Measurements from ENCODE around the gene DLGAP4. TPM values are rescaled to one million over a fixed set of nuclear protein-coding genes. Genes with fewer than 3 reads are reported as not detected.

The DLGAP4 gene
- total and polyA plus RNA-seq, 12 donors = 34.0 to 74.4 (median 55.6) TPM

DNA sequence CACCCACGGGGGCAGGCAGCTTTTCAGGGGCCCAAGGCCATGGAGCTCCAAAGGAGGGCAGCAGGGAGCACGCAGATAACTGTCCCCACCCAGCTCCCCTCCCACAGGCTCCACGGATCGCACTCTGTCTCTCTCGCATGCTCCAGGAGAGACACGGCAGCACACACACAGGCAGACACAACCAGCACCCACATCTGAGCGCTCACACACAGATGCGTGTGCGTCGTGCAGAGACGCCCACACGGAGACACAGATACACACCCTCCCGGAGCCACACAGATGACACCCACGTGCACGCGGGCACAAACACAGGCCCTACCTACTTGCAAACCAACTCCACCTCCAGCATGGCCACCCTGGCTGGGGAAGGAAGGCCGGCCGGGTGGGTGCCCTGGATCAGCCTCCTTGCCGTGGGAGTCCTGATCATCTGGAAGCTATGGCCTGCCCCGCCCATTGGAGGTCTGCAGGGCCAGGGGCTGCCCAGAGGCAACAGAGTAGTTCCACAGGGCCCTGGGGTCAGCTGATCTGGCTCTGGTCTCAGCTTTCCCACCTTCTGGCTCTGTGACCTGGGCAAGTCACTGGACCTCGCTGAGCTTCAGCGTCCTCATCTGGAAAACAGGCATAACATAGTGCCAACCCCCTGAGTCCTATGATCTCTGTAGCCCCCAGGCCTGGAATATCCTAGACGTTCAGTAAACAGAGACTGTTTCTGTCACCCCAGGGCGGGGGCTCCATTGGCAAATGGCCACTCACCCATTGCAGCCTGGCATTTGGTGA is 38.3 kb upstream of the DLGAP4 start:
- no peak overlapping the region for H3K4me3 ChIP-seq
- no peak overlapping the region for H3K27ac ChIP-seq
- H3K27me3 ChIP-seq = peaks cover 0 to 5% (median 0%) of the 10 kb centered on the region in 7 donors
- 78 to 81% methylated on average over 24 of the region's 24 CpGs for WGBS, 2 donors
- intact Hi-C loops (cut with DNase I) = no loop called here
- H3K9me3 ChIP-seq = no peaks in the 10 kb centered on the region
- DNase-seq = no peak
- H3K36me3 ChIP-seq = no peaks in the 10 kb centered on the region
- no peak for ATAC-seq
- H3K4me1 ChIP-seq = no peaks in the 10 kb centered on the region
- TF ChIP-seq, protein P1, sequence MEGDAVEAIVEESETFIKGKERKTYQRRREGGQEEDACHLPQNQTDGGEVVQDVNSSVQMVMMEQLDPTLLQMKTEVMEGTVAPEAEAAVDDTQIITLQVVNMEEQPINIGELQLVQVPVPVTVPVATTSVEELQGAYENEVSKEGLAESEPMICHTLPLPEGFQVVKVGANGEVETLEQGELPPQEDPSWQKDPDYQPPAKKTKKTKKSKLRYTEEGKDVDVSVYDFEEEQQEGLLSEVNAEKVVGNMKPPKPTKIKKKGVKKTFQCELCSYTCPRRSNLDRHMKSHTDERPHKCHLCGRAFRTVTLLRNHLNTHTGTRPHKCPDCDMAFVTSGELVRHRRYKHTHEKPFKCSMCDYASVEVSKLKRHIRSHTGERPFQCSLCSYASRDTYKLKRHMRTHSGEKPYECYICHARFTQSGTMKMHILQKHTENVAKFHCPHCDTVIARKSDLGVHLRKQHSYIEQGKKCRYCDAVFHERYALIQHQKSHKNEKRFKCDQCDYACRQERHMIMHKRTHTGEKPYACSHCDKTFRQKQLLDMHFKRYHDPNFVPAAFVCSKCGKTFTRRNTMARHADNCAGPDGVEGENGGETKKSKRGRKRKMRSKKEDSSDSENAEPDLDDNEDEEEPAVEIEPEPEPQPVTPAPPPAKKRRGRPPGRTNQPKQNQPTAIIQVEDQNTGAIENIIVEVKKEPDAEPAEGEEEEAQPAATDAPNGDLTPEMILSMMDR (IDR thresholded peaks at IDR 0.05) = no peak

DNA sequence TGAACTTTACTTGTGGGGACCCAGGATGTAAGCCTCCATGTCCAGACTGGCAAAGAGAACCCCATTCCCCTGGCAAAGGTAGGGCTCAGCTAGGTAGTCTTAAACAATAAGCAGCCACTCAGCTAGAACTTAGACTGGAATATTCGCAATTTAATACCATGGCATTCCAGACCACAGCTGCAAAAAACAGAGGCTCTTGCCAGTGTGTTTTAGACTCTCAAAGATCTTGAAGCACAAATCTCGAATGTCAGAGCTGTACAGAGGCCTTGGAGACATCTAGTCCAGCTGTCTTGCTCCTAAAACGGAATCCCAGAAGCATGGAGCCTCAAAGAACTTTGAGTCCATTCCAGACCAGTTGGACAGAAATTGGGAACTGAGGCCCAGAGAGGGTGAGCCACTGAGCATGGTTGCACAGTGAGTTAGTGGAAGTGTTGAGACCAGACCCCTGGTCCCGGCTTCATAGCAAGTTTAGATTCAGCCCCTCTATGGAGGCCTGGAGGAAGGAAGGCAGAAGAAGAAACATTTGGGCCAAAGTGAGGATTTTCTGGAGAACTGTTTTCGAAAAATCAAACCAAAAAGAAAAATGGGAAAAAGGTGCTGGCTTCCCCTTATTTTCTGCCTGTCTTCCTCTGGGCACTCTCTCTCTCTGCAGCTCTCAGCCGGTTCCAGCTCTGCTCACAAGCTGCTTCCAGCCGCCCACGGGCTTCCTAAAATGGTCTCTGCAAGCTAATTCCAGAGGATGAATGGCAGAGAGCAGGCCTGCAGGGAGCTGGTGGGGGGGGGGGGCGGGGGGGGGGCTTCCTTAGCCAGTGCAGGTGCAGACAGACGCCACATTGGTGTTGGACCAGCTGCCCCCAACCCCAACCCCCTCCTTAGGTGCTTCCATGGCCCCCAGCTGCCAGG is 37.4 kb upstream of the DLGAP4 start:
- no peak for DNase-seq
- Histone ChIP-seq H3K36me3 (no peaks in the 10 kb centered on the region), H3K9me3 (no peaks in the 10 kb centered on the region), H3K27ac (no peak overlapping the region), H3K4me1 (no peaks in the 10 kb centered on the region), H3K4me3 (no peak overlapping the region), H3K27me3 (peaks cover 0 to 10% (median 7%) of the 10 kb centered on the region in 7 donors)
- TF ChIP-seq, protein P1 (IDR thresholded peaks at IDR 0.05) = no peak
- no peak for ATAC-seq
- intact Hi-C loops (cut with DNase I) = no loop called here
- 65 to 67% methylated on average over 10 of the region's 10 CpGs for WGBS, 2 donors

DNA sequence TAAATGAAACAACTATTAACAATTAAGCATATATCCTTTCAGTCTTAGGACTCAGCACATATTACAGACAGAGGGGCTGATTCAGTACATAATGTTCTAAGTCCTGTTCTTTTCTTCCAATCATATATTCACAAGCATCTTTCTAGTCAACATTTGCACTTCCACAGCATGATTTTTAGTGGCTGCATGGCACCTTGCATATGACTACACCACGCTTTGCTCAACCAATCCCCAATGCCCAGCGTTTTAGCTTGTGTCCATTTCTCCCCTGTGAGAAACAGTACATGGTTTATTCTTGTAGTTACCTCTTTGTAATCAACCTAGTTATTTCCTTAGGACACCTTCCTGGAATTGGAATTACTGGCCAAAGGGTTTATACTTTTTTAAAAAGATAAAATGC is 36.6 kb upstream of the DLGAP4 start:
- ATAC-seq (no peak), DNase-seq (no peak)
- Histone ChIP-seq H3K27me3 (peaks cover 0 to 18% (median 15%) of the 10 kb centered on the region in 7 donors), H3K27ac (no peak overlapping the region), H3K36me3 (no peaks in the 10 kb centered on the region), H3K4me3 (no peak overlapping the region), H3K9me3 (no peaks in the 10 kb centered on the region), H3K4me1 (no peaks in the 10 kb centered on the region)
- WGBS, 2 donors = 75 to 84% methylated on average over 2 of the region's 2 CpGs
- TF ChIP-seq, protein P1 (IDR thresholded peaks at IDR 0.05) = no peak
- intact Hi-C loops (cut with DNase I) = no loop called here

Data from heart right ventricle (tissue), 16 donors.